ENCODE measurements around the gene IGF1R. TPM values are rescaled to one million over a fixed set of nuclear protein-coding genes. Genes with fewer than 3 reads are reported as not detected.

The IGF1R gene
- total and polyA plus RNA-seq, 2 of the 8 experiments (the other 6 are each of a cell fraction or from before 2014, with no cell fraction given) = 32.9 to 109 TPM

DNA sequence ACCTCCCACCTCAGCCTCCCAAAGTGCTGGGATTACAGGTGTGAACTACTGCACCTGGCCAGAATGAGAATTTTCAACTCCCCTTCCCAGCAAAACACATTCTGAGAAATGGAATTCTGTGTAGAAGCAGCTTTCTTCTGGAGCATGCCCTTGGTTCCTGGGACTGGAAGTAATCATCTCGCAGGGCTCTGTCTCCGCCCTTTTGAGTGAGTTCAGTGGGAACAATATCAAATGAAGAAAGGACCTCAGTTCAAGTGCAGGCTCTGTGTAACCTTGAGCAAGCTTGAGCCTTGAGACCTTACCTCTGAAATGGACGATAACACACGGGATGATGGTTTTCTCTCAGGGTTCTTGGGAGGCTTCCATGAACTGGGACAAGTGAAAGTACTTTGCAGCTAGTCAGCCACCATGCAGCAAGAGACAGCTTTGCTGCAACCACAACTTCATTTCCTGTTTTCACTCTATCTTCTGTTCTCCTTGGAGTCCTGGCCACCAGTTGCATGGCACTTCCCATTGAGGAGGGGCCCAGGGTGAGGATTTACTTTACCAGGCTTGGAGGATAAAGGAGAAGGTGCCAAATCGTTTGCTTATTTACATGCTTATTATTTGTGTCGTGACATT lies 35.7 kb upstream of the IGF1R start:
- H3K27ac ChIP-seq (ENCODE audit: low read depth, low read length) = no peak overlapping the region
- H4K20me1 ChIP-seq (replicated peaks in 1 of 2; ENCODE audit: control insufficient read depth in 1 of 2, insufficient read depth in 2 of 2, low read length in 2 of 2) = no peaks in the 10 kb centered on the region
- no peak overlapping the region for H4K5ac ChIP-seq (ENCODE audit: insufficient read length, low read depth, low read length)
- no peak overlapping the region; the same call in 1 of the 2 replicates for H2BK12ac ChIP-seq (ENCODE audit: low read depth, low read length)
- FAIRE-seq (no peak), DNase-seq (ENCODE audit: low read depth in 1 of 2, low spot score in 2 of 2) (peak in 1 of 2 experiments; percentile 33)
- no peak overlapping the region for H4K91ac ChIP-seq (replicated peaks; ENCODE audit: insufficient read length, low read length)
- H2BK15ac ChIP-seq (ENCODE audit: low read length) = no peak overlapping the region
- H3K36me3 ChIP-seq (ENCODE audit: control insufficient read depth in 2 of 4, insufficient read depth in 4 of 4, low read length in 3 of 4) = no peaks in the 10 kb centered on the region
- no peak overlapping the region for H3K4me2 ChIP-seq (ENCODE audit: insufficient read depth in 1 of 2, low read depth in 2 of 2, low read length in 2 of 2)
- TF ChIP-seq HDAC2 (IDR thresholded peaks at IDR 0.05; ENCODE audit: borderline replicate concordance in 1 of 2, low read depth in 2 of 2, low read length in 2 of 2) (no peak), RFX5 (IDR thresholded peaks at IDR 0.05; ENCODE audit: borderline replicate concordance, low read depth, low read length) (no peak), CBX5 (IDR thresholded peaks at IDR 0.05; ENCODE audit: low read depth, low read length) (no peak)
- H2BK20ac ChIP-seq (ENCODE audit: low read length) = no peak overlapping the region
- no peak overlapping the region for H2BK5ac ChIP-seq (ENCODE audit: low read depth, low read length)
- POLR2A ChIA-PET (ENCODE audit: partially characterized antibody) = no interaction called here
- 0 out of 2 replicates have a peak overlapping the region, but pooled peaks have one; percentile 39 for H2AFZ ChIP-seq (ENCODE audit: low read length)
- no peak overlapping the region for H3K14ac ChIP-seq (ENCODE audit: insufficient read length)
- no peak overlapping the region for H3K4ac ChIP-seq (replicated peaks; ENCODE audit: insufficient read length, low read depth, low read length)
- H3K9ac ChIP-seq (replicated peaks in 1 of 4; ENCODE audit: extremely low read depth in 1 of 4, low read depth in 3 of 4, low read length in 3 of 4) = no peak overlapping the region
- H3K27me3 ChIP-seq (replicated peaks in 1 of 4; ENCODE audit: control insufficient read depth in 3 of 4, extremely low read depth in 1 of 4, insufficient read depth in 3 of 4, low read length in 3 of 4) = no peaks in the 10 kb centered on the region
- H2BK120ac ChIP-seq (replicated peaks; ENCODE audit: low read depth, low read length) = no peak overlapping the region
- H3K4me1 ChIP-seq (replicated peaks in 1 of 4; ENCODE audit: control insufficient read depth in 3 of 4, insufficient read depth in 4 of 4, low read length in 3 of 4) = peaks cover 0 to 8% (median 3%) of the 10 kb centered on the region in 4 experiments; a peak in 6 of 7 replicates
- no peaks in the 10 kb centered on the region for H3K9me3 ChIP-seq (ENCODE audit: insufficient read depth in 2 of 2, low read depth in 1 of 2, low read length in 1 of 2)
- no peak overlapping the region; the same call in 1 of the 2 replicates for H3K18ac ChIP-seq (ENCODE audit: extremely low read depth, low read length)
- no peak overlapping the region for H3K23ac ChIP-seq (ENCODE audit: insufficient read length)
- no peak overlapping the region for H3K56ac ChIP-seq (replicated peaks; ENCODE audit: insufficient read length, low read depth, low read length)
- CTCF ChIA-PET (ENCODE audit: partially characterized antibody) = no interaction called here
- WGBS, 2 experiments (ENCODE audit: extremely low coverage in 1 of 2, insufficient coverage in 1 of 2, insufficient read length in 1 of 2, insufficient replicate concordance in 2 of 2, low coverage in 1 of 2, low lambda C conversion rate in 2 of 2, missing lambda C conversion rate in 1 of 2) = 94% methylated on average over 6 of the region's 6 CpGs; no CpG with 5 or more reads in 1 of the 2 experiments
- no peak overlapping the region for H2AK5ac ChIP-seq (ENCODE audit: low read depth, low read length)
- H3K79me1 ChIP-seq (ENCODE audit: low read depth, low read length) = no peaks in the 10 kb centered on the region
- no peak overlapping the region for H4K8ac ChIP-seq (ENCODE audit: extremely low read depth, insufficient read depth, low read length)
- H3K4me3 ChIP-seq (ENCODE audit: extremely low read depth in 1 of 4, insufficient read depth in 2 of 4, low read depth in 3 of 4, low read length in 4 of 4) = no peak overlapping the region
- H3K23me2 ChIP-seq (ENCODE audit: low read depth, low read length) = no peaks in the 10 kb centered on the region
- H3K79me2 ChIP-seq (ENCODE audit: control insufficient read depth in 1 of 2, insufficient read depth in 2 of 2, low read length in 2 of 2) = no peaks in the 10 kb centered on the region
